Measurements from ENCODE around the gene LCP1. TPM values are rescaled to one million over a fixed set of nuclear protein-coding genes. Genes with fewer than 3 reads are reported as not detected.

Gene LCP1
- polyA plus RNA-seq, 1 donor (not counting 4 experiments of a cell fraction or from before 2014, with no cell fraction given): 2.5 TPM

- H3K4me3 ChIP-seq (ENCODE audit: control insufficient read depth in 2 of 3, extremely low read depth in 1 of 3, insufficient read depth in 2 of 3, low read depth in 1 of 3, low read length in 3 of 3): no peak overlapping the region
- H3K9ac ChIP-seq (ENCODE audit: control insufficient read depth, extremely low read depth, insufficient read depth, low read length): no peak overlapping the region
- FAIRE-seq (no peak), DNase-seq (ENCODE audit: low read depth, low spot score) (no peak)
- H3K9me1 ChIP-seq (ENCODE audit: control insufficient read depth, extremely low read depth, insufficient read depth, low read length): no peaks in the 10 kb centered on the region
- no peak overlapping the region for H3K27ac ChIP-seq (ENCODE audit: control insufficient read depth, insufficient read depth, low read length)
- H3K9me3 ChIP-seq (ENCODE audit: control insufficient read depth, low read depth, low read length): no peaks in the 10 kb centered on the region
- no peak overlapping the region for H3K4me2 ChIP-seq (ENCODE audit: control insufficient read depth, extremely low read depth, insufficient read depth, low read depth, low read length)
- H3K27me3 ChIP-seq (ENCODE audit: control insufficient read depth, extremely low read depth, insufficient read depth, low read length): peaks cover 3% of the 10 kb centered on the region
- H3K36me3 ChIP-seq (ENCODE audit: control insufficient read depth in 2 of 2, extremely low read depth in 1 of 2, insufficient read depth in 2 of 2, low read length in 2 of 2): no peaks in the 10 kb centered on the region
- TF ChIP-seq CTCF (optimal IDR thresholded peaks at IDR 0.05 in 1 of 3, IDR thresholded peaks at IDR 0.05 in 1 of 3, conservative IDR thresholded peaks at IDR 0.05 in 1 of 3; ENCODE audit: extremely low read depth in 1 of 3, insufficient read depth in 2 of 3, low read length in 3 of 3) (no peak), EZH2 (IDR thresholded peaks at IDR 0.05; ENCODE audit: low read length) (no peak)
- H3K79me2 ChIP-seq (ENCODE audit: control insufficient read depth, insufficient read depth, low read length): no peaks in the 10 kb centered on the region
- no peaks in the 10 kb centered on the region for H4K20me1 ChIP-seq (ENCODE audit: control insufficient read depth, extremely low read depth, insufficient read depth, low read length)
- dilution Hi-C loops (cut with MboI; ENCODE audit: extremely low pct_ligation_motif_present, low sequenced_read_pairs): no loop called here
- peaks cover under 1% of the 10 kb centered on the region for H3K4me1 ChIP-seq (ENCODE audit: control insufficient read depth, extremely low read depth, insufficient read depth, low read length)
- H2AFZ ChIP-seq (ENCODE audit: control insufficient read depth, low read length): no peak overlapping the region
Measured at GRCh38 chr13:46176756-46177155, 5.2 kb downstream of the LCP1 start.

- no peaks in the 10 kb centered on the region for H3K9me3 ChIP-seq (ENCODE audit: control insufficient read depth, low read depth, low read length)
- H2AFZ ChIP-seq (ENCODE audit: control insufficient read depth, low read length): no peak overlapping the region
- H3K4me2 ChIP-seq (ENCODE audit: control insufficient read depth, extremely low read depth, insufficient read depth, low read depth, low read length): no peak overlapping the region
- no peak overlapping the region for H3K27ac ChIP-seq (ENCODE audit: control insufficient read depth, insufficient read depth, low read length)
- no peaks in the 10 kb centered on the region for H3K36me3 ChIP-seq (ENCODE audit: control insufficient read depth in 2 of 2, extremely low read depth in 1 of 2, insufficient read depth in 2 of 2, low read length in 2 of 2)
- H3K79me2 ChIP-seq (ENCODE audit: control insufficient read depth, insufficient read depth, low read length): no peaks in the 10 kb centered on the region
- DNase-seq (ENCODE audit: low read depth, low spot score) (no peak), FAIRE-seq (no peak)
- dilution Hi-C loops (cut with MboI; ENCODE audit: extremely low pct_ligation_motif_present, low sequenced_read_pairs): no loop called here
- TF ChIP-seq EZH2 (IDR thresholded peaks at IDR 0.05; ENCODE audit: low read length) (no peak), CTCF (optimal IDR thresholded peaks at IDR 0.05 in 1 of 3, IDR thresholded peaks at IDR 0.05 in 1 of 3, conservative IDR thresholded peaks at IDR 0.05 in 1 of 3; ENCODE audit: extremely low read depth in 1 of 3, insufficient read depth in 2 of 3, low read length in 3 of 3) (no peak)
- no peak overlapping the region for H3K9ac ChIP-seq (ENCODE audit: control insufficient read depth, extremely low read depth, insufficient read depth, low read length)
- no peaks in the 10 kb centered on the region for H3K9me1 ChIP-seq (ENCODE audit: control insufficient read depth, extremely low read depth, insufficient read depth, low read length)
- no peak overlapping the region for H3K4me3 ChIP-seq (ENCODE audit: control insufficient read depth in 2 of 3, extremely low read depth in 1 of 3, insufficient read depth in 2 of 3, low read depth in 1 of 3, low read length in 3 of 3)
- H3K4me1 ChIP-seq (ENCODE audit: control insufficient read depth, extremely low read depth, insufficient read depth, low read length): no peaks in the 10 kb centered on the region
- no peaks in the 10 kb centered on the region for H4K20me1 ChIP-seq (ENCODE audit: control insufficient read depth, extremely low read depth, insufficient read depth, low read length)
- no peaks in the 10 kb centered on the region for H3K27me3 ChIP-seq (ENCODE audit: control insufficient read depth, extremely low read depth, insufficient read depth, low read length)
Measured at GRCh38 chr13:46173656-46174055, 8.3 kb downstream of the LCP1 start.
